IMR-90 (cell line): ENCODE results near the gene HDAC6. TPM values are rescaled to one million over a fixed set of nuclear protein-coding genes. Genes with fewer than 3 reads are reported as not detected.

ENCODE experiments used
- ATAC-seq: fragments of 200-7000 bp; cut with Tn5 transposase; 2 replicates; pipeline ENCODE4 v1.9.1; 2020; ENCODE audit warnings: low read depth, mild to moderate bottlenecking, moderate library complexity
- BruUV-seq: library from RNA; stranded (reverse); fragments of 400-500 nt; replicated peaks from 2 replicates; lab custom pipeline; 2021; lab: Mats Ljungman, UMichigan
- CTCF ChIA-PET: fragments of 300-600 bp; formaldehyde crosslinking; extraction: SDS; loops from one replicate; lab custom pipeline; 2021; ENCODE audit warnings: antibody characterized with exemption; lab: Yijun Ruan, JAX
- POLR2A ChIA-PET: fragments of 300-600 bp; sonication (Branson Sonifier 250); formaldehyde crosslinking; loops from one replicate; lab custom pipeline; 2022; ENCODE audit warnings: antibody characterized with exemption; ENCODE audit not compliant: unreplicated experiment; lab: Charles Lee
- DNase-seq: peaks from one replicate; pipeline ENCODE4 v3.0.0; 2013
- H2AFZ ChIP-seq: replicated peaks from 2 replicates; pipeline ENCODE3; 2013; ENCODE audit warnings: low read length, mild to moderate bottlenecking; ENCODE audit not compliant: poor library complexity
- H2AK5ac ChIP-seq: 2 replicates; pipeline ENCODE4 v1.6.1; 2013; ENCODE audit warnings: low read depth, low read length, inconsistent platforms
- H2AK9ac ChIP-seq: replicated peaks from 2 replicates; pipeline ENCODE3; 2013; ENCODE audit warnings: mild to moderate bottlenecking, low read depth, low read length, moderate library complexity; ENCODE audit not compliant: poor library complexity
- H2BK120ac ChIP-seq: 2 replicates; pipeline ENCODE4 v1.6.1; 2013; ENCODE audit warnings: low read depth, low read length, inconsistent platforms
- H2BK15ac ChIP-seq: 3 replicates; pipeline ENCODE4 v1.6.1; 2013; ENCODE audit warnings: low read depth, low read length, inconsistent platforms
- H2BK20ac ChIP-seq: 2 replicates; pipeline ENCODE4 v1.6.1; 2013; ENCODE audit warnings: low read depth, mild to moderate bottlenecking, inconsistent platforms, low read length, moderate library complexity
- H2BK5ac ChIP-seq: 2 replicates; pipeline ENCODE4 v1.6.1; 2013; ENCODE audit warnings: mild to moderate bottlenecking, low read depth, low read length, inconsistent platforms; ENCODE audit not compliant: poor library complexity, severe bottlenecking
- H3K14ac ChIP-seq: replicated peaks from 2 replicates; pipeline ENCODE4 v1.6.1; 2013; ENCODE audit warnings: low read depth, low read length, inconsistent platforms
- H3K18ac ChIP-seq: 2 replicates; pipeline ENCODE4 v1.6.1; 2013; ENCODE audit warnings: low read depth, low read length, control low read depth
- H3K23ac ChIP-seq: 2 replicates; pipeline ENCODE4 v1.6.1; 2013; ENCODE audit warnings: low read depth, low read length, inconsistent platforms
- H3K27ac ChIP-seq: 2 replicates; pipeline ENCODE4 v1.5.1; 2013; ENCODE audit warnings: mild to moderate bottlenecking, control low read depth, low read length; ENCODE audit not compliant: insufficient read depth
- H3K27me3 ChIP-seq: 2 replicates; pipeline ENCODE4 v1.6.1; 2013; ENCODE audit warnings: low read length; ENCODE audit not compliant: control insufficient read depth, insufficient read depth
- H3K36me3 ChIP-seq: 2 replicates; pipeline ENCODE4 v1.6.1; 2013; ENCODE audit warnings: low read length, mixed read lengths; ENCODE audit not compliant: control insufficient read depth, insufficient read depth
- H3K4ac ChIP-seq: 2 replicates; pipeline ENCODE4 v1.6.1; 2013; ENCODE audit warnings: low read depth, low read length, inconsistent platforms
- H3K4me1 ChIP-seq: 2 replicates; pipeline ENCODE4 v1.6.1; 2013; ENCODE audit warnings: low read length, mixed read lengths; ENCODE audit not compliant: control insufficient read depth, insufficient read depth
- H3K4me2 ChIP-seq: 2 replicates; pipeline ENCODE4 v1.6.1; 2013; ENCODE audit warnings: low read depth, mild to moderate bottlenecking, control low read depth, low read length, moderate library complexity
- H3K4me3 ChIP-seq: 2 replicates; pipeline ENCODE4 v1.5.1; 2013; ENCODE audit warnings: low read depth, mild to moderate bottlenecking, control low read depth, low read length, moderate library complexity; ENCODE audit not compliant: insufficient read depth
- H3K56ac ChIP-seq: 2 replicates; pipeline ENCODE4 v1.6.1; 2013; ENCODE audit warnings: low read length, inconsistent platforms; ENCODE audit not compliant: insufficient read depth; ENCODE audit errors: extremely low read depth
- H3K79me1 ChIP-seq, 2 experiments: 2 replicates each; pipeline ENCODE4 v1.6.1; 2013; ENCODE audit warnings: low read length in 2 of 2, inconsistent platforms in 1 of 2, low read depth in 1 of 2
- H3K9ac ChIP-seq: 2 replicates; pipeline ENCODE4 v1.6.1; 2013; ENCODE audit warnings: low read depth, low read length, control low read depth
- H3K9me1 ChIP-seq: 2 replicates; pipeline ENCODE4 v1.6.1; 2013; ENCODE audit warnings: low read length, inconsistent platforms; ENCODE audit not compliant: insufficient read depth
- H3K9me3 ChIP-seq: 2 replicates; pipeline ENCODE4 v1.6.1; 2013; ENCODE audit warnings: low read length; ENCODE audit not compliant: control insufficient read depth, insufficient read depth
- H4K20me1 ChIP-seq: 2 replicates; pipeline ENCODE4 v1.6.1; 2013; ENCODE audit warnings: low read length, inconsistent platforms; ENCODE audit not compliant: insufficient read depth
- H4K5ac ChIP-seq: 2 replicates; pipeline ENCODE4 v1.6.1; 2013; ENCODE audit warnings: mild to moderate bottlenecking, low read depth, low read length, control low read depth
- H4K8ac ChIP-seq, 2 experiments: 2 replicates each; pipeline ENCODE4 v1.6.1; 2013; ENCODE audit warnings: low read depth in 2 of 2, low read length in 2 of 2, control low read depth in 1 of 2, inconsistent platforms in 1 of 2
- H4K91ac ChIP-seq: 2 replicates; pipeline ENCODE4 v1.6.1; 2013; ENCODE audit warnings: low read depth, low read length, inconsistent platforms; ENCODE audit not compliant: insufficient read depth
- BHLHE40 ChIP-seq: fragments of 150-350 bp; IDR thresholded peaks from 2 replicates; pipeline ENCODE4 v1.6.1; 2016; ENCODE audit warnings: mild to moderate bottlenecking, low read depth, low read length
- CEBPB ChIP-seq: IDR thresholded peaks from 2 replicates; pipeline ENCODE4 v1.6.1; 2012; ENCODE audit warnings: low read depth, low read length, improper control_type of control experiment
- CHD1 ChIP-seq: IDR thresholded peaks from 2 replicates; pipeline ENCODE4 v1.6.1; 2012; ENCODE audit warnings: low read depth, low read length, improper control_type of control experiment
- CTCF ChIP-seq: conservative IDR thresholded peaks from 2 replicates; pipeline ENCODE4 v1.5.1; 2012; ENCODE audit warnings: mild to moderate bottlenecking, low read depth, low read length, improper control_type of control experiment
- ELK1 ChIP-seq: fragments of 150-350 bp; IDR thresholded peaks from 2 replicates; pipeline ENCODE4 v1.6.1; 2016; ENCODE audit warnings: low read depth, mild to moderate bottlenecking, low read length, moderate library complexity, borderline replicate concordance
- FOS ChIP-seq: fragments of 150-350 bp; IDR thresholded peaks from 2 replicates; pipeline ENCODE4 v1.6.1; 2016; ENCODE audit warnings: low read depth, low read length
- MAFK ChIP-seq: IDR thresholded peaks from 2 replicates; pipeline ENCODE4 v1.6.1; 2012; ENCODE audit warnings: low read depth, low read length, improper control_type of control experiment
- MAZ ChIP-seq: IDR thresholded peaks from 2 replicates; pipeline ENCODE4 v1.6.1; 2012; ENCODE audit warnings: low read depth, mild to moderate bottlenecking, low read length, improper control_type of control experiment, moderate library complexity, borderline replicate concordance
- MXI1 ChIP-seq: IDR thresholded peaks from 2 replicates; pipeline ENCODE4 v1.6.1; 2012; ENCODE audit warnings: low read depth, mild to moderate bottlenecking, low read length, moderate library complexity, borderline replicate concordance
- NFE2L2 ChIP-seq: fragments of 150-350 bp; IDR thresholded peaks from 2 replicates; pipeline ENCODE4 v1.6.1; 2016; ENCODE audit warnings: low read depth, mild to moderate bottlenecking, low read length
- POLR2A ChIP-seq: IDR thresholded peaks from 2 replicates; pipeline ENCODE4 v1.6.1; 2012; ENCODE audit warnings: mild to moderate bottlenecking, low read depth, low read length
- RAD21 ChIP-seq: IDR thresholded peaks from 2 replicates; pipeline ENCODE4 v1.6.1; 2012; ENCODE audit warnings: low read length, improper control_type of control experiment
- RCOR1 ChIP-seq: IDR thresholded peaks from 2 replicates; pipeline ENCODE4 v1.6.1; 2012; ENCODE audit warnings: mild to moderate bottlenecking, low read length, improper control_type of control experiment; ENCODE audit not compliant: insufficient replicate concordance
- RFX5 ChIP-seq: IDR thresholded peaks from 2 replicates; pipeline ENCODE4 v1.8.0; 2012; ENCODE audit warnings: low read depth, mild to moderate bottlenecking, low read length, moderate library complexity
- SMC3 ChIP-seq: fragments of 150-350 bp; IDR thresholded peaks from 2 replicates; pipeline ENCODE4 v1.6.1; 2016; ENCODE audit warnings: low read depth, mild to moderate bottlenecking, antibody characterized with exemption, low read length, moderate library complexity
- USF2 ChIP-seq: fragments of 150-350 bp; IDR thresholded peaks from 2 replicates; pipeline ENCODE4 v1.6.1; 2017; ENCODE audit warnings: mild to moderate bottlenecking, antibody characterized with exemption, low read length, low read depth
- WGBS, 2 experiments: methylation state at CpG; one replicate each; pipeline versions ENCODE4 v1.1.5 to v1.1.7; 2013; ENCODE audit warnings: missing lambda C conversion rate in 2 of 2; ENCODE audit not compliant: insufficient read length in 1 of 2; ENCODE audit errors: extremely low coverage in 2 of 2; 5-methylcytosine and 5-hydroxymethylcytosine counted together
- dilution Hi-C: fragments of 300-500 bp; cut with HindIII; formaldehyde crosslinking; loops from one replicate; pipeline ENCODE4 v1.14.3; 2018; ENCODE audit warnings: low sequenced_read_pairs; ENCODE audit not compliant: unreplicated experiment
- in situ Hi-C: fragments of 300-500 bp; cut with MboI; formaldehyde crosslinking; loops from 3 replicates; pipeline ENCODE4 v1.14.3; 2019; ENCODE audit warnings: low sequenced_read_pairs, inconsistent platforms, mixed read lengths
- intact Hi-C: fragments of 100-400 bp; cut with micrococcal nuclease; formaldehyde crosslinking; loops from 2 replicates; pipeline ENCODE4 v1.10.0; 2022
- polyA plus RNA-seq, 3 experiments: library from polyadenylated mRNA; depleted of rRNA; stranded (reverse); fragments of >200 nt; gene quantifications; 2 replicates each; pipeline ENCODE4 v1.2.3, GENCODE V29; 2012; ENCODE audit warnings: low replicate concordance in 1 of 3
- total RNA-seq: library from RNA; depleted of rRNA; stranded (reverse); fragments of >200 nt; gene quantifications from 2 replicates; pipeline ENCODE4 v1.2.3, GENCODE V29; 2012

The HDAC6 gene
- total and polyA plus RNA-seq, 2 of the 4 experiments (the other 2 are of a cell fraction): 16.8 to 26.3 TPM

GRCh38 chrX:48826876-48827653 is 25.2 kb downstream of the HDAC6 start:
- in situ Hi-C loops: no loop called here

More at GRCh38 chrX:48826876-48827653, 25.2 kb downstream of the HDAC6 start:
- no peak overlapping the region for H3K18ac ChIP-seq
- POLR2A ChIA-PET: no interaction called here
- no peak overlapping the region for H4K8ac ChIP-seq
- no peak overlapping the region for H2AK9ac ChIP-seq
- H3K4me3 ChIP-seq: no peak overlapping the region
- H3K79me1 ChIP-seq: no peaks in the 10 kb centered on the region
- no peak for ATAC-seq
- no peaks in the 10 kb centered on the region for H3K4me1 ChIP-seq
- TF ChIP-seq SMC3: no peak
- TF ChIP-seq POLR2A: no peak
- no peak for TF ChIP-seq RAD21
- TF ChIP-seq NFE2L2: no peak
- TF ChIP-seq USF2: no peak
- no peak for TF ChIP-seq MAFK
- TF ChIP-seq RCOR1: no peak
- no peak for TF ChIP-seq FOS
- no peak for TF ChIP-seq CHD1
- no peak for TF ChIP-seq MXI1
- no peak for TF ChIP-seq RFX5
- TF ChIP-seq CEBPB: no peak
- TF ChIP-seq BHLHE40: no peak
- no peak for TF ChIP-seq ELK1
- no peak for TF ChIP-seq MAZ
- no peak for TF ChIP-seq CTCF
- no peaks in the 10 kb centered on the region for H3K9me1 ChIP-seq
- no peak overlapping the region for H2BK15ac ChIP-seq
- H2BK5ac ChIP-seq: no peak overlapping the region
- H3K36me3 ChIP-seq: peaks cover 8% of the 10 kb centered on the region; the same call in 1 of the 2 replicates
- no peak overlapping the region for H3K4ac ChIP-seq
- H3K27ac ChIP-seq: no peak overlapping the region
- no peak overlapping the region for H3K14ac ChIP-seq
- H2BK120ac ChIP-seq: no peak overlapping the region
- peaks cover 8% of the 10 kb centered on the region for H3K9me3 ChIP-seq
- H3K23ac ChIP-seq: no peak overlapping the region
- dilution Hi-C loops: no loop called here
- H3K9ac ChIP-seq: no peak overlapping the region
- no peak for DNase-seq
- WGBS, 2 experiments: 37% methylated on average over 15 of the region's 73 CpGs; no CpG with 5 or more reads in 1 of the 2 experiments
- no peak overlapping the region for H2AK5ac ChIP-seq
- no TSS peak for BruUV-seq
- intact Hi-C loops: no loop called here
- H2BK20ac ChIP-seq: no peak overlapping the region
- no peak overlapping the region for H4K5ac ChIP-seq
- no peak overlapping the region for H4K91ac ChIP-seq
- peaks cover 25% of the 10 kb centered on the region for H3K27me3 ChIP-seq
- H4K20me1 ChIP-seq: no peaks in the 10 kb centered on the region
- CTCF ChIA-PET: no interaction called here
- H3K4me2 ChIP-seq: no peak overlapping the region
- peak overlapping the region; percentile 67 for H2AFZ ChIP-seq
- no peak overlapping the region for H3K56ac ChIP-seq
